HepG2 (cell line): Measurements from ENCODE around the gene MYD88. TPM values are rescaled to one million over a fixed set of nuclear protein-coding genes. Genes with fewer than 3 reads are reported as not detected.

Experiments used
- ATAC-seq: fragments of 200-7000 bp; cut with Tn5 transposase; 3 replicates; pipeline ENCODE4 v1.9.1; 2020; ENCODE audit warnings: mild to moderate bottlenecking, moderate library complexity
- BruUV-seq: library from RNA; stranded (reverse); fragments of 400-500 nt; replicated peaks from 2 replicates; lab custom pipeline; 2021; lab: Mats Ljungman, UMichigan
- CTCF ChIA-PET: fragments of 300-600 bp; formaldehyde crosslinking; extraction: SDS; loops from one replicate; lab custom pipeline; 2021; ENCODE audit warnings: low total read pairs, inconsistent platforms, low intra/inter-chr PET ratio; lab: Yijun Ruan, JAX
- POLR2A ChIA-PET: fragments of 350-600 bp; sonication (Branson Sonifier 250); formaldehyde crosslinking; loops from one replicate; lab custom pipeline; 2020; ENCODE audit warnings: antibody characterized with exemption, inconsistent platforms; lab: Yijun Ruan, JAX
- DNase-seq: peaks from one replicate; pipeline ENCODE4 v3.0.0-alpha.2; 2015; ENCODE audit warnings: low spot score
- FAIRE-seq: peaks from 3 replicates; lab custom pipeline; 2011; peaks lifted over from hg19 to GRCh38; lab: Jason Lieb, UNC
- H2AFZ ChIP-seq: one replicate; pipeline ENCODE4 v1.6.1; 2011; ENCODE audit warnings: low read length, inconsistent platforms
- H3K27ac ChIP-seq: fragments of 300-600 bp; 3 replicates; pipeline ENCODE4 v1.8.0; 2011; ENCODE audit warnings: mixed run types, mild to moderate bottlenecking, mixed read lengths, low read length, inconsistent platforms; ENCODE audit not compliant: insufficient read depth; ENCODE audit errors: extremely low read length
- H3K27me3 ChIP-seq, 2 experiments: fragments of 200-600 bp in 1 of 2; 2 replicates in 1 of 2; 3 replicates in 1 of 2; pipeline versions ENCODE4 v1.6.0 to v1.8.0; 2011; ENCODE audit warnings: low read length in 2 of 2, mild to moderate bottlenecking in 2 of 2, moderate library complexity in 2 of 2, inconsistent platforms in 1 of 2; ENCODE audit not compliant: insufficient read depth in 2 of 2, control insufficient read depth in 1 of 2
- H3K36me3 ChIP-seq, 2 experiments: fragments of 200-600 bp in 1 of 2; replicated peaks in 1 of 2; 2 replicates in 1 of 2; 3 replicates in 1 of 2; pipeline versions ENCODE4 v1.5.1 to v1.8.0; 2011; ENCODE audit warnings: low read length in 2 of 2, inconsistent platforms in 1 of 2; ENCODE audit not compliant: insufficient read depth in 2 of 2, control insufficient read depth in 1 of 2
- H3K4me1 ChIP-seq: 2 replicates; pipeline ENCODE4 v1.5.1; 2012; ENCODE audit warnings: low read length, inconsistent platforms; ENCODE audit not compliant: insufficient read depth
- H3K4me2 ChIP-seq: 2 replicates; pipeline ENCODE4 v1.6.0; 2011; ENCODE audit warnings: low read depth, low read length, inconsistent platforms
- H3K4me3 ChIP-seq, 3 experiments: fragments of 200-600 bp in 1 of 3; sonication (generic), shearing (Covaris generic) in 1 of 3; replicated peaks in 1 of 3; 2 replicates each; pipeline ENCODE4 v1.5.1; 2011 to 2016; ENCODE audit warnings: low read length in 3 of 3, inconsistent platforms in 2 of 3, low read depth in 2 of 3, mild to moderate bottlenecking in 2 of 3, control low read depth in 1 of 3, mixed read lengths in 1 of 3; ENCODE audit not compliant: insufficient read depth in 1 of 3
- H3K79me2 ChIP-seq: one replicate; pipeline ENCODE4 v1.6.1; 2011; ENCODE audit warnings: low read length, inconsistent platforms; ENCODE audit not compliant: insufficient read depth
- H3K9ac ChIP-seq: 2 replicates; pipeline ENCODE4 v1.6.0; 2011; ENCODE audit warnings: mild to moderate bottlenecking, low read depth, low read length, inconsistent platforms; ENCODE audit not compliant: insufficient read depth
- H3K9me3 ChIP-seq: 2 replicates; pipeline ENCODE4 v1.5.1; 2012; ENCODE audit warnings: mild to moderate bottlenecking, low read length
- H4K20me1 ChIP-seq: 2 replicates; pipeline ENCODE4 v1.6.0; 2011; ENCODE audit warnings: inconsistent platforms, mild to moderate bottlenecking, low read length, moderate library complexity; ENCODE audit not compliant: insufficient read depth
- AGO2 ChIP-seq: fragments of 200-400 bp; formaldehyde crosslinking; optimal IDR thresholded peaks from 2 replicates; pipeline ENCODE3; 2017; ENCODE audit warnings: mild to moderate bottlenecking, low read depth, low read length, moderate library complexity
- HOXA3 ChIP-seq: sonication (generic); formaldehyde crosslinking; IDR thresholded peaks from 2 replicates; pipeline ENCODE4 v1.5.0; 2020; ENCODE audit warnings: missing genetic modification reagents
- POLR2A ChIP-seq, 2 experiments: IDR thresholded peaks; 2 replicates each; pipeline ENCODE4 v1.6.1; 2011; ENCODE audit warnings: low read depth in 2 of 2, low read length in 2 of 2, mild to moderate bottlenecking in 1 of 2, moderate library complexity in 1 of 2; ENCODE audit not compliant: insufficient read depth in 1 of 2
- ZMYM3 ChIP-seq: sonication (generic); formaldehyde crosslinking; IDR thresholded peaks from 2 replicates; pipeline ENCODE4 v1.5.1; 2020; ENCODE audit warnings: mild to moderate bottlenecking, missing genetic modification reagents
- WGBS: methylation state at CpG from one replicate; pipeline ENCODE4 v1.1.6; 2017; ENCODE audit warnings: low lambda C conversion rate; 5-methylcytosine and 5-hydroxymethylcytosine counted together
- in situ Hi-C: cut with HindIII; loops from 2 replicates; pipeline ENCODE4 v1.10.0; 2017; ENCODE audit warnings: low pct_unique_long_range_greater_than_20kb; ENCODE audit not compliant: extremely low pct_ligation_motif_present
- intact Hi-C: fragments of 100-400 bp; cut with micrococcal nuclease; formaldehyde crosslinking; loops from one replicate; pipeline ENCODE4 v1.10.0; 2022; ENCODE audit not compliant: unreplicated experiment
- polyA plus RNA-seq, 8 experiments: library from polyadenylated mRNA; depleted of rRNA in 3 of 8; stranded (reverse) in 7 of 8; unstranded in 1 of 8; fragments of >200 nt; fragmentation: Illumina TruSeq in 4 of 8; extraction: Trizol in 4 of 8; gene quantifications; 2 replicates each; pipeline versions ENCODE4 v1.2.1 to v1.2.3, GENCODE V29; 2011 to 2016; ENCODE audit warnings: low read depth in 4 of 8, missing spikeins in 1 of 8, mixed read lengths in 1 of 8; ENCODE audit not compliant: insufficient read depth in 1 of 8
- total RNA-seq, 5 experiments: library from RNA; depleted of rRNA; stranded (reverse); fragments of >200 nt; fragmentation: Illumina TruSeq; extraction: Trizol; gene quantifications; 2 replicates each; pipeline ENCODE4 v1.2.3, GENCODE V29; 2016; ENCODE audit warnings: low read depth in 1 of 5

Gene MYD88
- total and polyA plus RNA-seq, 2 of the 13 experiments (the other 11 are each of a cell fraction or from before 2014, with no cell fraction given): 7.6 to 32.7 TPM

DNA sequence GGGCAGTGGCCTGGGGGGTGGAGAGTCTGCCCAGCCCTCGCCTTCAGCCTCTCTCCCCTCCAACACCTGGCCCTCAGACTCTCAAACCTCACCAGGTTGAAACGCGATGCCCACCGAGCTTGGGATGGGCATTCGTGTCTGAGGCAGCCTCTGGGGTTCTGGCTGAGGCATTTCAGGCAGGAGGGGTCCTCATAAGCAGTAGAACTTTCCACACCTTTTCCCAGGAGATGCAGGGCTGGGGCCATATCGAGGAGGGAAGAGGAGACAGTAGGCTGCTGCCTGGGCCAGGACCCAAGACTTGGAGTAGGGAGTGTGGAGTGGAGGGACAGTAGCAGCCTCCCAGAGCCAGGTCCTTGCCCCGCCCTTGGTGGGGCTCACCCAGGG, 26.1 kb upstream of the MYD88 start (continued):
- no peak for TF ChIP-seq ZMYM3 (CRISPR knock-in tag)

DNA sequence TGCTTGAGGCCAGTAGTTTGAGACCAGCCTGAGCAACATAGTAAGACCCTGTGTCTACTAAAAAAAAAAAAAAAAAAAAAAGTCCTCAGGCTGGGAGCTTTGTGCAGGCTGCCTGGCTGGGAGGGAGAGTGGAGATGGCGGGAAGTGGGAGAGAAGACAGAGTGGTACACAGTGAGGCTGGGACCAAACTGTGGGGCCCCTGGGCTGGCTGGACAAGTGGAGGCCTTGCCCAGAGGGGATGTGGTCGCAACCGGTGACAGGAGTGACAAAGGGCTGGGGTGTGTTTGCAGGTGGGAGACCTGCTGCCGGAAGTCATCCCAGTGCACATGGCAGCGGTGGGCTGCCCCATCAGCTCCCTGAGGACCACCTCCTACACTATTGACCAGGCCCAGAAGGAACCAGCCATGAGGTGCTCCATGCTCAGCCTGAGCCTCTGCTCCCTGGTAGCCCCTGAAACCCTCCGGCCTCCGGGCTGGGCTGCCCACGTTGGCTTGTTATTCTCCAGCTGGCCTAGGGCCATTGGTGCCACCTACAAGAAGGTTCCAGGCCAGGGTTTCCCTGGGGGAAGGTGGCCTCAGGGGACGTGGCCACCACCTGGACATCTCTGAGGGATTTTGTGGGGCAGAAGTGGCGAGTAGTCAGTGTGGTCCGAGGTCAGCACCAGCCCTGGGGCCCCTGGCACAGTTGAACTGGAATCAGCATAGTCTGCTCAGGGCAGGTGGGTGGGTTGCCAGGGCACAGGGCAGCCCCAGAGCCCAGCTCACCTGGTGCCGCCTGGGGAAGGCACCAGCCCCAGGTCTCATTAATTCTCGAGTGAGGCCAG, 24.2 kb upstream of the MYD88 start:
- ChIA-PET POLR2A (interaction anchor here (0.7 kb wide), 1 partner anchor 20 kb away, joined by 3 read pairs; no protein-coding TSS in a partner anchor), CTCF (no interaction called here)
- no peaks in the 10 kb centered on the region for H3K9me3 ChIP-seq
- H3K9ac ChIP-seq: no peak overlapping the region
- H3K27me3 ChIP-seq: peaks cover 5 to 36% of the 10 kb centered on the region in 2 experiments; a peak in 4 of 5 replicates
- no peak for DNase-seq
- H3K27ac ChIP-seq: no peak overlapping the region
- 92% methylated on average over 5 of the region's 13 CpGs for WGBS
- peak; percentile 2 for ATAC-seq
- no peaks in the 10 kb centered on the region for H3K36me3 ChIP-seq
- no peak overlapping the region for H3K4me3 ChIP-seq
- 0 out of 2 replicates have a peak, but pooled peaks cover 5% of the 10 kb centered on the region for H3K4me1 ChIP-seq
- H3K79me2 ChIP-seq: no peaks in the 10 kb centered on the region
- no peak overlapping the region for H3K4me2 ChIP-seq
- intact Hi-C loops: no loop called here
- TF ChIP-seq AGO2 (peak; percentile 77), POLR2A (IDR thresholded peaks at IDR 0.05; ENCODE audit: insufficient read depth in 1 of 2, low read depth in 2 of 2, low read length in 2 of 2) (peak in 1 of 2 experiments; percentile 19; a peak in 2 of 4 replicates), HOXA3 (no peak)
- no peak overlapping the region for H2AFZ ChIP-seq
- BruUV-seq: no TSS peak
- no peak for FAIRE-seq
- H4K20me1 ChIP-seq: peaks cover 7% of the 10 kb centered on the region; the same call in 1 of the 2 replicates
- in situ Hi-C loops: loop anchor here (10.0 kb wide), 1 partner anchor 161 kb away; no protein-coding TSS in a partner anchor
